Activated T-helper 2 cell treated with anti-CD3 and anti-CD28 coated beads, Interferon-gamma antibody, Interleukin-2, Interleukin-4, amounts not matched to agents 10 μg/mL and 5 μg/mL and 100 μg/mL, durations not matched to agents 14 hours and 24 hours and 36 hours (primary cell): ENCODE data around the gene PHOSPHO2. TPM values are rescaled to one million over a fixed set of nuclear protein-coding genes. Genes with fewer than 3 reads are reported as not detected.

Source experiments
- DNase-seq: peaks from one replicate; pipeline ENCODE4 v3.0.0; 2021; ENCODE audit warnings: low spot score
- H3K27ac Mint-ChIP-seq: one replicate; pipeline ENCODE4 v1.8.0; 2021; ENCODE audit warnings: mixed read lengths
- H3K27me3 Mint-ChIP-seq: one replicate; pipeline ENCODE4 v1.8.0; 2021; ENCODE audit warnings: low read depth, mixed read lengths
- H3K36me3 Mint-ChIP-seq: one replicate; pipeline ENCODE4 v1.8.0; 2021; ENCODE audit warnings: low read depth, mixed read lengths
- H3K4me1 Mint-ChIP-seq: one replicate; pipeline ENCODE4 v1.8.0; 2021; ENCODE audit warnings: low read depth, mixed read lengths
- H3K4me3 Mint-ChIP-seq: one replicate; pipeline ENCODE4 v1.8.0; 2021; ENCODE audit warnings: low read depth, mild to moderate bottlenecking, moderate library complexity, mixed read lengths
- H3K9me3 Mint-ChIP-seq: one replicate; pipeline ENCODE4 v1.8.0; 2021; ENCODE audit warnings: mixed read lengths
- intact Hi-C: fragments of 100-400 bp; cut with micrococcal nuclease; formaldehyde crosslinking; loops from one replicate; pipeline ENCODE4 v1.15.1; 2023
- total RNA-seq: library from RNA; stranded (reverse); gene quantifications from 2 replicates; pipeline ENCODE4 v1.2.3, GENCODE V29; 2022

The PHOSPHO2 gene
- total RNA-seq, result 3.7 and 4.2 TPM in 2 replicates

GRCh38 chr2:169694113-169694893 lies at the start of gene PHOSPHO2, which contains the start of gene CFAP210:
PHOSPHO2 (plus strand) TSS chr2:169694469; CDS start chr2:169700972, 6,503 bp downstream.
CFAP210 (minus strand) TSS chr2:169694405; CDS start chr2:169694327, 78 bp downstream.
- intact Hi-C loops, result loop anchor here (1.0 to 2.0 kb wide), 4 partner anchors 11 to 133 kb away; partner anchors contain the start of genes KLHL23, PPIG and UBR3
- peak within 1 kb of the TSS; percentile 77 for H3K27ac Mint-ChIP-seq

GRCh38 chr2:169647496-169647895 lies 46.8 kb upstream of the PHOSPHO2 start:
- H3K4me3 Mint-ChIP-seq, result no peak overlapping the region
- DNase-seq, result no peak
- intact Hi-C loops, result no loop called here
- H3K27me3 Mint-ChIP-seq, result peaks cover 11% of the 10 kb centered on the region
- no peak overlapping the region for H3K27ac Mint-ChIP-seq
- peaks cover 2% of the 10 kb centered on the region for H3K4me1 Mint-ChIP-seq
- no peaks in the 10 kb centered on the region for H3K9me3 Mint-ChIP-seq
- no peaks in the 10 kb centered on the region for H3K36me3 Mint-ChIP-seq

More at GRCh38 chr2:169694113-169694893, at the start of gene PHOSPHO2, which contains the start of gene CFAP210:
- H3K27me3 Mint-ChIP-seq, result peaks cover 26% of the 10 kb centered on the region
- H3K4me1 Mint-ChIP-seq, result peaks cover 15% of the 10 kb centered on the region
- peaks cover 16% of the 10 kb centered on the region for H3K9me3 Mint-ChIP-seq
- peaks cover 9% of the 10 kb centered on the region for H3K36me3 Mint-ChIP-seq
- peak within 1 kb of the TSS; percentile 79 for H3K4me3 Mint-ChIP-seq
- DNase-seq, result peak; percentile 98

GRCh38 chr2:169649278-169649677 lies 45.0 kb upstream of the PHOSPHO2 start:
- peaks cover 24% of the 10 kb centered on the region for H3K27me3 Mint-ChIP-seq
- no peak for DNase-seq
- H3K4me3 Mint-ChIP-seq, result no peak overlapping the region
- no peaks in the 10 kb centered on the region for H3K36me3 Mint-ChIP-seq
- intact Hi-C loops, result no loop called here
- H3K4me1 Mint-ChIP-seq, result peaks cover 6% of the 10 kb centered on the region
- H3K9me3 Mint-ChIP-seq, result no peaks in the 10 kb centered on the region
- H3K27ac Mint-ChIP-seq, result no peak overlapping the region

- Mint-ChIP-seq H3K4me1 (peaks cover 6% of the 10 kb centered on the region), H3K36me3 (no peaks in the 10 kb centered on the region), H3K27ac (no peak overlapping the region), H3K27me3 (peaks cover 41% of the 10 kb centered on the region), H3K9me3 (no peaks in the 10 kb centered on the region), H3K4me3 (no peak overlapping the region)
- DNase-seq, result no peak
- intact Hi-C loops, result no loop called here
These were observed 40.6 kb upstream of the PHOSPHO2 start for GRCh38 chr2:169653636-169654035.

GRCh38 chr2:169656164-169656563 lies 38.1 kb upstream of the PHOSPHO2 start:
- Mint-ChIP-seq H3K9me3 (no peaks in the 10 kb centered on the region), H3K36me3 (no peaks in the 10 kb centered on the region), H3K4me3 (no peak overlapping the region), H3K4me1 (peaks cover 5% of the 10 kb centered on the region), H3K27ac (no peak overlapping the region), H3K27me3 (peaks cover 38% of the 10 kb centered on the region)
- intact Hi-C loops, result no loop called here
- no peak for DNase-seq

GRCh38 chr2:169658877-169659276 lies 35.4 kb upstream of the PHOSPHO2 start:
- peaks cover 36% of the 10 kb centered on the region for H3K27me3 Mint-ChIP-seq
- no peaks in the 10 kb centered on the region for H3K36me3 Mint-ChIP-seq
- peaks cover 2% of the 10 kb centered on the region for H3K4me1 Mint-ChIP-seq
- no peak overlapping the region for H3K4me3 Mint-ChIP-seq
- intact Hi-C loops, result no loop called here
- no peaks in the 10 kb centered on the region for H3K9me3 Mint-ChIP-seq
- H3K27ac Mint-ChIP-seq, result no peak overlapping the region
- no peak for DNase-seq

GRCh38 chr2:169659320-169659719 lies 34.9 kb upstream of the PHOSPHO2 start:
- Mint-ChIP-seq H3K27ac (no peak overlapping the region), H3K4me3 (no peak overlapping the region), H3K9me3 (no peaks in the 10 kb centered on the region), H3K27me3 (peaks cover 32% of the 10 kb centered on the region), H3K4me1 (peaks cover 2% of the 10 kb centered on the region), H3K36me3 (no peaks in the 10 kb centered on the region)
- intact Hi-C loops, result no loop called here
- no peak for DNase-seq

GRCh38 chr2:169661265-169661664 lies 33.0 kb upstream of the PHOSPHO2 start:
- Mint-ChIP-seq H3K36me3 (no peaks in the 10 kb centered on the region), H3K4me3 (no peak overlapping the region), H3K4me1 (peaks cover 10% of the 10 kb centered on the region), H3K9me3 (no peaks in the 10 kb centered on the region), H3K27ac (no peak overlapping the region), H3K27me3 (peaks cover 22% of the 10 kb centered on the region)
- no peak for DNase-seq
- intact Hi-C loops, result no loop called here

- Mint-ChIP-seq H3K36me3 (no peaks in the 10 kb centered on the region), H3K9me3 (no peaks in the 10 kb centered on the region), H3K4me3 (no peak overlapping the region), H3K4me1 (peaks cover 10% of the 10 kb centered on the region), H3K27me3 (peaks cover 16% of the 10 kb centered on the region), H3K27ac (no peak overlapping the region)
- no peak for DNase-seq
- intact Hi-C loops, result no loop called here
These were observed 31.5 kb upstream of the PHOSPHO2 start for GRCh38 chr2:169662744-169663143.

GRCh38 chr2:169663247-169663646 lies 31.0 kb upstream of the PHOSPHO2 start:
- peaks cover 16% of the 10 kb centered on the region for H3K27me3 Mint-ChIP-seq
- H3K27ac Mint-ChIP-seq, result no peak overlapping the region
- H3K36me3 Mint-ChIP-seq, result no peaks in the 10 kb centered on the region
- DNase-seq, result no peak
- intact Hi-C loops, result no loop called here
- peaks cover 10% of the 10 kb centered on the region for H3K4me1 Mint-ChIP-seq
- no peaks in the 10 kb centered on the region for H3K9me3 Mint-ChIP-seq
- H3K4me3 Mint-ChIP-seq, result no peak overlapping the region

- no peak overlapping the region for H3K4me3 Mint-ChIP-seq
These were observed 29.7 kb upstream of the PHOSPHO2 start for GRCh38 chr2:169664600-169664977.

GRCh38 chr2:169664978-169665930 lies 29.0 kb upstream of the PHOSPHO2 start:
- Mint-ChIP-seq H3K9me3 (no peaks in the 10 kb centered on the region), H3K27me3 (peaks cover 11% of the 10 kb centered on the region), H3K4me3 (no peak overlapping the region), H3K4me1 (peaks cover 8% of the 10 kb centered on the region), H3K27ac (no peak overlapping the region), H3K36me3 (no peaks in the 10 kb centered on the region)
- no peak for DNase-seq
- intact Hi-C loops, result no loop called here

More at GRCh38 chr2:169664600-169664977, 29.7 kb upstream of the PHOSPHO2 start:
- intact Hi-C loops, result no loop called here
- peaks cover 8% of the 10 kb centered on the region for H3K4me1 Mint-ChIP-seq
- no peaks in the 10 kb centered on the region for H3K9me3 Mint-ChIP-seq
- H3K27me3 Mint-ChIP-seq, result peaks cover 11% of the 10 kb centered on the region
- H3K36me3 Mint-ChIP-seq, result no peaks in the 10 kb centered on the region
- no peak overlapping the region for H3K27ac Mint-ChIP-seq
- no peak for DNase-seq
